Fibroblast of pulmonary artery (primary cell): ENCODE results near the gene ATOH8.

Experiments used
- DNase-seq: peaks from one replicate; pipeline ENCODE4 v3.0.0-alpha.2; 2010; ENCODE audit warnings: low read depth
- H3K4me3 ChIP-seq: replicated peaks from 2 replicates; pipeline ENCODE4 v1.5.1; 2011; ENCODE audit warnings: low read depth, mild to moderate bottlenecking, control low read depth, low read length, moderate library complexity
- TF ChIP-seq, protein P1 (sequence below): IDR thresholded peaks from 2 replicates; pipeline ENCODE4 v1.5.1; 2011; ENCODE audit warnings: mild to moderate bottlenecking, control low read depth, low read length, inconsistent platforms; ENCODE audit errors: missing control alignments

Gene ATOH8

DNA sequence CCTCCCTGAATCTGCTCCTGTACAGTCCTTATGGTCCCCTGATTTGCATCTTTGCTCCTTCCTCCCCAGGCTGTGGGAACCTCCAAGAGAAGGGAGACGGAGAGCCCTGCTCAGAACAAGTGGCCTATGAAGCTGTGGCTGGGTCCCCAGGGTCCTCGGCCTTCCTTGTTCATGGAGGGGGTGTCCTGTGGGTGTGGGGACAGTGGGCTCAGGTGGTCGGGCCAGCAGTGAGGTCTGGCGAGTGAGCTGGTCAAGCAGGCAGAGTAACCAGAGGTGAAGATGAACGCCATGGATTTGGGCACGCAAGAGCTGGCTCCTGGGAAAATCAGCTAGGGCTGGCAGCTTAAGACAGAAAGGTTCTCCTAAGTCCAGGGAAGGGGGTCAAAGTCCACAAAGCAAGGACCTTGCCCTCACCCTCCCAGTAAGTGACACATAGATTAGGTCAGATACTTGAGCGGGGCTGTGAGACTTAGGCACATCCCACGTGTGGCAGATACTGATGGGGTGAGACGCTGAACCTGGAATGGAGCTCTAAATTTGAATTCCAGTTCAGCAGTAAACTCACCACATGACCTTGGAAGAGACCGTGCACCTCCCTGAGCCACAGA, 34.8 kb upstream of the ATOH8 start:
- TF ChIP-seq, protein P1, sequence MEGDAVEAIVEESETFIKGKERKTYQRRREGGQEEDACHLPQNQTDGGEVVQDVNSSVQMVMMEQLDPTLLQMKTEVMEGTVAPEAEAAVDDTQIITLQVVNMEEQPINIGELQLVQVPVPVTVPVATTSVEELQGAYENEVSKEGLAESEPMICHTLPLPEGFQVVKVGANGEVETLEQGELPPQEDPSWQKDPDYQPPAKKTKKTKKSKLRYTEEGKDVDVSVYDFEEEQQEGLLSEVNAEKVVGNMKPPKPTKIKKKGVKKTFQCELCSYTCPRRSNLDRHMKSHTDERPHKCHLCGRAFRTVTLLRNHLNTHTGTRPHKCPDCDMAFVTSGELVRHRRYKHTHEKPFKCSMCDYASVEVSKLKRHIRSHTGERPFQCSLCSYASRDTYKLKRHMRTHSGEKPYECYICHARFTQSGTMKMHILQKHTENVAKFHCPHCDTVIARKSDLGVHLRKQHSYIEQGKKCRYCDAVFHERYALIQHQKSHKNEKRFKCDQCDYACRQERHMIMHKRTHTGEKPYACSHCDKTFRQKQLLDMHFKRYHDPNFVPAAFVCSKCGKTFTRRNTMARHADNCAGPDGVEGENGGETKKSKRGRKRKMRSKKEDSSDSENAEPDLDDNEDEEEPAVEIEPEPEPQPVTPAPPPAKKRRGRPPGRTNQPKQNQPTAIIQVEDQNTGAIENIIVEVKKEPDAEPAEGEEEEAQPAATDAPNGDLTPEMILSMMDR = no peak
- no peak for DNase-seq
- no peak overlapping the region for H3K4me3 ChIP-seq

DNA sequence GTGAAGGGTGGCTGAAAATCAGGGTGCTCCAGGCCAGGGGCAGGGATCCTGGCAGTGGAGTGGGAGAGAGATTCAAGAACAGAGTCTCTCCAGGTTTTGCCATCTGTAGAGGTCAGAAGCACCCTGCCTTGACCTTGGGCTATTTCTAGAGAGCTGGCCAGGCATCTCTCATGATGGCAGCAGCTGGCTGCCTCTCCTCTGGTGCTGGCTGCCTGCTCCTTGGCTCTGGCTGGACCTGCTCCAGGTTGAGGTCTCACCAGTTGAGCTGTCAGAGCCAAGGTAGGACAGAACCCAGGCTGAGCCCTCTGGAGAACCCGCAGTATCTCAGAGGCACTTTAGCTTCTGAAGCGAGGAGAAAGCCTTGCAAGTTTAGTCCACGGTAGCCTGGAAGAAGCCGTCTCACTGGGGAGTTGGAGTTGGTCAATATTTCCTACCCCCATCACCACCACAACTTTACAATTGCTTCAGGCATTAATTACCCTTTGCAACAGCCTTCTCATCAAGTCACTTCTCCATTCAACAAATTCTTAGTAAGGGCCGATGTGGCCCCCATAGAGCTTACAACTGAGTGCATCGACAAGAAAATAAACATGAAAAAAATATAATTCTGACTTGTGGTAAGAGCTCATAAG, 34.1 kb upstream of the ATOH8 start:
- H3K4me3 ChIP-seq = no peak overlapping the region
- DNase-seq = no peak
- TF ChIP-seq, protein P1 = no peak

DNA sequence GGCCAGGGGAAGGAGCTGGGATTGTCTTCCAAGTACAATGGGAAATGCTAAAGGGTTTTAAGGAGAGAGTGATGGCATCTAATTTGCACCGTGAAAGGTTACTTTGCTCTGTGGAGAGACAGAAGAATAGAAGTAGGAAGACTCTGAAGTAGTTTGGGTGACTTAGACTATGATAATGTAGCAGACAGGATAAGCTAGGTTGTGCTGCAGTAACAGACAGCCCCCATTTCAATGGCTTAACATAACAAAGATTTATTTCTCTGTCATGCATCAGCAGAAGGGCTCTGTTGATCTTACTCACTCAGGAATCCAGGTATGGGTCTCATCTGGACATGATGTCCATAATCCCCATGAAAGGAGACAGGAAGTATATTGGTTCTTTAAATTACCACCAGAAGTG, 33.3 kb upstream of the ATOH8 start:
- no peak overlapping the region for H3K4me3 ChIP-seq
- DNase-seq = no peak
- TF ChIP-seq, protein P1 = no peak

DNA sequence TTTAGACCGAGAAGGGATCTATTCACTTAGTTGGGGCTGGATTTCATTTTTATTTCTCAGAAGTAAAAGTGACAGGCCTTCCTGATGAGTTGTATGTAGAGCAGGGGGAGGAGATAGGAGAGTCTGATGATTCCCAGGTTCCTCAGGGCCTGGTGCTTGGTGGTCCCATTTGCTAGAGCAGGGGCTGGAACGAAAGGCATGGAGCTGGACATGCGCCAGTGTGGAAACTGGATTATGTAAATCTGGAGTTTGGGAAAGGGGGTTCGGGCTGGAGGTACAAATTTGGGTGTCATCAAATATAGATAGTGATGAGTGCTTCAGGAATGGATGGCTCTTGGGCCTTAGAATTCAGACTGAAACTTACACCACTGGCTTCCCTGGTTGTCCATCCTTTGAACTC, 32.1 kb upstream of the ATOH8 start:
- TF ChIP-seq, protein P1 = no peak
- H3K4me3 ChIP-seq = no peak overlapping the region
- no peak for DNase-seq

DNA sequence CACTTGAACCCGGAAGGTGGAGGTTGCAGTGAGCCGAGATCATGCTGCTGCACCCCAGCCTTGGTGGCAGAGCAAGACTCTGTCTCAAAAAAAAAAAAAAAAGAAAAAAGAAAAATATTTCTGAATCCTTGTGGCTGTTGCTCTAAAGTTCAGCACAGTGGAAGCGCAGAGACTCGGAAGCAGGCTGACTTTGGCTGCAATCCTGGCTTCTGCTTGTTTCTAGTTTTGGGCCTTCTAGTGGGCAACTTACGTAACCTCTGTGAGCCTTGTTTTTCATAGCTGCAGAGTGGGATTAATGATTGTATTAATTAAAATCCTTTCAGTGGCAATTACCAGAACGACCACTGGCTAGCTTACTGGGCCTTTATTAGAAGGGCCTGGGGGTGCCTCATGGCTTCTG, 31.3 kb upstream of the ATOH8 start:
- H3K4me3 ChIP-seq = no peak overlapping the region
- no peak for DNase-seq
- TF ChIP-seq, protein P1 = no peak

DNA sequence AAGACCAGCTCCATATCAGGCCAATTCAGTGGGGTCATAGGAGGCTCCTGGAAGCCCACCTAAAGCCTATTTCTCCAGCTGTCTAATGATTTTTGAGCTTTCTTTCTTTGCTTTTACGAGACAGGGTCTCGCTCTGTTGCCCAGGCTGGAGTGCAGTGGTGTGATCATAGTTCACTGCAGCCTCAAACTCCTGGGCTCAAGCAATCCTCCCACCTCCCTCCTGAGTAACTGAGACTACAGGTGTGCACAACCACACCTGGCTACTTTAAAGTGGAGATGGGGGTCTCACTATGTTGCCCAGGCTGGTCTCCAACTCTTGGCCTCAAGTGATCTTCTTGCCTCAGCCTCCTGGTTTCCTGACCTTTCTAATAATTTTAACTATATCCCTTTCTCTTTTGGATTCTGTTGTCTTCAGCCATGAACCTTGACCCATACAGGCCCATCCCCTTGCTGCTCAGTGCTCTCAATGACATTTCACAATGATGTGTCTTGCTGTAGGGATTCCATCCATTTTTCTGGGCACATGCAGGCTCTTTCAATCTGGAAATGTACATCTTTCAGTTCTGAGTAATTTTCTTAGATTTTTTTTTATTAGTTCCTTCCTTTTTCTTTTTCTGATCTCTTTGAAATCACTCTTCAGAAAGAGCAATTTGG, 30.0 kb upstream of the ATOH8 start:
- TF ChIP-seq, protein P1 = no peak
- H3K4me3 ChIP-seq = no peak overlapping the region
- DNase-seq = no peak
